ENCODE data around the gene YIPF7. TPM values are rescaled to one million over a fixed set of nuclear protein-coding genes. Genes with fewer than 3 reads are reported as not detected.

Gene YIPF7
- total and polyA plus RNA-seq, 4 donors = not detected

- Histone ChIP-seq H3K4me3 (ENCODE audit: low read depth in 1 of 3, low read length in 3 of 3) (no peak overlapping the region), H3K27ac (ENCODE audit: low read depth in 1 of 2, low read length in 2 of 2) (no peak overlapping the region), H3K4me1 (ENCODE audit: control insufficient read depth in 4 of 4, insufficient read depth in 4 of 4, low read length in 3 of 4) (no peaks in the 10 kb centered on the region), H3K27me3 (ENCODE audit: control insufficient read depth in 4 of 4, insufficient read depth in 4 of 4, low read length in 3 of 4) (no peaks in the 10 kb centered on the region), H3K36me3 (ENCODE audit: control insufficient read depth in 4 of 4, insufficient read depth in 3 of 4, low read depth in 1 of 4, low read length in 3 of 4) (no peaks in the 10 kb centered on the region), H3K9ac (ENCODE audit: low read depth in 1 of 2, low read length in 2 of 2) (no peak overlapping the region), H3K9me3 (ENCODE audit: control insufficient read depth in 4 of 4, low read length in 3 of 4) (no peaks in the 10 kb centered on the region)
- DNase-seq (ENCODE audit: low spot score) = no peak
- WGBS = 79% methylated on average over 4 of the region's 4 CpGs
- no peak for TF ChIP-seq YY1 (IDR thresholded peaks at IDR 0.05)
- TF ChIP-seq GABPA (IDR thresholded peaks at IDR 0.05 in 1 of 2, conservative IDR thresholded peaks at IDR 0.05 in 1 of 2) = no peak
- TF ChIP-seq EGR1 (IDR thresholded peaks at IDR 0.05; ENCODE audit: low read depth in 2 of 2) = no peak
- no peak for TF ChIP-seq RAD21 (IDR thresholded peaks at IDR 0.05)
- no peak for TF ChIP-seq ATF3 (IDR thresholded peaks at IDR 0.05)
- TF ChIP-seq FOXA2 (IDR thresholded peaks at IDR 0.05) = no peak
- TF ChIP-seq ZBTB33 (IDR thresholded peaks at IDR 0.05) = no peak
- TF ChIP-seq MAX (IDR thresholded peaks at IDR 0.05) = no peak
- no peak for TF ChIP-seq HNF4A (conservative IDR thresholded peaks at IDR 0.05)
- no peak for TF ChIP-seq SP1 (IDR thresholded peaks at IDR 0.05)
- TF ChIP-seq JUND (IDR thresholded peaks at IDR 0.05) = no peak
- TF ChIP-seq RXRA (IDR thresholded peaks at IDR 0.05) = no peak
- TF ChIP-seq, protein P1, sequence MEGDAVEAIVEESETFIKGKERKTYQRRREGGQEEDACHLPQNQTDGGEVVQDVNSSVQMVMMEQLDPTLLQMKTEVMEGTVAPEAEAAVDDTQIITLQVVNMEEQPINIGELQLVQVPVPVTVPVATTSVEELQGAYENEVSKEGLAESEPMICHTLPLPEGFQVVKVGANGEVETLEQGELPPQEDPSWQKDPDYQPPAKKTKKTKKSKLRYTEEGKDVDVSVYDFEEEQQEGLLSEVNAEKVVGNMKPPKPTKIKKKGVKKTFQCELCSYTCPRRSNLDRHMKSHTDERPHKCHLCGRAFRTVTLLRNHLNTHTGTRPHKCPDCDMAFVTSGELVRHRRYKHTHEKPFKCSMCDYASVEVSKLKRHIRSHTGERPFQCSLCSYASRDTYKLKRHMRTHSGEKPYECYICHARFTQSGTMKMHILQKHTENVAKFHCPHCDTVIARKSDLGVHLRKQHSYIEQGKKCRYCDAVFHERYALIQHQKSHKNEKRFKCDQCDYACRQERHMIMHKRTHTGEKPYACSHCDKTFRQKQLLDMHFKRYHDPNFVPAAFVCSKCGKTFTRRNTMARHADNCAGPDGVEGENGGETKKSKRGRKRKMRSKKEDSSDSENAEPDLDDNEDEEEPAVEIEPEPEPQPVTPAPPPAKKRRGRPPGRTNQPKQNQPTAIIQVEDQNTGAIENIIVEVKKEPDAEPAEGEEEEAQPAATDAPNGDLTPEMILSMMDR (IDR thresholded peaks at IDR 0.05; ENCODE audit: low read depth, low read length, missing input control) = no peak
- TF ChIP-seq FOXA1 (IDR thresholded peaks at IDR 0.05) = no peak
- TF ChIP-seq HNF4G (IDR thresholded peaks at IDR 0.05) = no peak
- TF ChIP-seq NR2F2 (IDR thresholded peaks at IDR 0.05) = no peak
- TF ChIP-seq TAF1 (conservative IDR thresholded peaks at IDR 0.05) = no peak
Measured at GRCh38 chr4:44670506-44671199, 19.2 kb upstream of the YIPF7 start.

DNA sequence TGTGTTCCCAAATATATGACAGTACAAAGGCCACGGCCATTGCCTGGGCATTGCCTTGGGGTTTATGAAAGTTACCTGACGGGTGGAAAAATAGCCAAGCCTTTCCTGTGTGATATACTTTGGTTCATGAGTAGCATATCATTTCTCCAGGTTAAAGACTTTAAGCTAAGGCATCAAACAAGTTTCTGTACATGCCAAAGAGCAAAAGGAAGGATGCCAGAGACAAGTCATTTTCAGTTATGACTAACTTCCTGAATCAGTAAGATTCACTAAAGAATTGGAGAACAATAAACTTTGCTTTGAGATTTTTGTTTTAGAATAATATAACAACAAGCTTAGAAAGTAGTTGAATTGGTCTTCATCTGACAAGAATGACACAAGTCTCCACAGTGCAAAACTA, 17.1 kb upstream of the YIPF7 start:
- no peaks in the 10 kb centered on the region for H3K27me3 ChIP-seq (ENCODE audit: control insufficient read depth in 4 of 4, insufficient read depth in 4 of 4, low read length in 3 of 4)
- WGBS = 70% methylated on average over 2 of the region's 2 CpGs
- TF ChIP-seq NR2F2 (IDR thresholded peaks at IDR 0.05) (no peak), YY1 (IDR thresholded peaks at IDR 0.05) (no peak), HNF4G (IDR thresholded peaks at IDR 0.05) (no peak), ATF3 (IDR thresholded peaks at IDR 0.05) (no peak), SP1 (IDR thresholded peaks at IDR 0.05) (no peak), GABPA (IDR thresholded peaks at IDR 0.05 in 1 of 2, conservative IDR thresholded peaks at IDR 0.05 in 1 of 2) (no peak), RXRA (IDR thresholded peaks at IDR 0.05) (no peak), RAD21 (IDR thresholded peaks at IDR 0.05) (no peak), FOXA1 (IDR thresholded peaks at IDR 0.05) (no peak), FOXA2 (IDR thresholded peaks at IDR 0.05) (no peak)
- TF ChIP-seq, protein P1 (IDR thresholded peaks at IDR 0.05; ENCODE audit: low read depth, low read length, missing input control) = no peak
- TF ChIP-seq, protein P2, sequence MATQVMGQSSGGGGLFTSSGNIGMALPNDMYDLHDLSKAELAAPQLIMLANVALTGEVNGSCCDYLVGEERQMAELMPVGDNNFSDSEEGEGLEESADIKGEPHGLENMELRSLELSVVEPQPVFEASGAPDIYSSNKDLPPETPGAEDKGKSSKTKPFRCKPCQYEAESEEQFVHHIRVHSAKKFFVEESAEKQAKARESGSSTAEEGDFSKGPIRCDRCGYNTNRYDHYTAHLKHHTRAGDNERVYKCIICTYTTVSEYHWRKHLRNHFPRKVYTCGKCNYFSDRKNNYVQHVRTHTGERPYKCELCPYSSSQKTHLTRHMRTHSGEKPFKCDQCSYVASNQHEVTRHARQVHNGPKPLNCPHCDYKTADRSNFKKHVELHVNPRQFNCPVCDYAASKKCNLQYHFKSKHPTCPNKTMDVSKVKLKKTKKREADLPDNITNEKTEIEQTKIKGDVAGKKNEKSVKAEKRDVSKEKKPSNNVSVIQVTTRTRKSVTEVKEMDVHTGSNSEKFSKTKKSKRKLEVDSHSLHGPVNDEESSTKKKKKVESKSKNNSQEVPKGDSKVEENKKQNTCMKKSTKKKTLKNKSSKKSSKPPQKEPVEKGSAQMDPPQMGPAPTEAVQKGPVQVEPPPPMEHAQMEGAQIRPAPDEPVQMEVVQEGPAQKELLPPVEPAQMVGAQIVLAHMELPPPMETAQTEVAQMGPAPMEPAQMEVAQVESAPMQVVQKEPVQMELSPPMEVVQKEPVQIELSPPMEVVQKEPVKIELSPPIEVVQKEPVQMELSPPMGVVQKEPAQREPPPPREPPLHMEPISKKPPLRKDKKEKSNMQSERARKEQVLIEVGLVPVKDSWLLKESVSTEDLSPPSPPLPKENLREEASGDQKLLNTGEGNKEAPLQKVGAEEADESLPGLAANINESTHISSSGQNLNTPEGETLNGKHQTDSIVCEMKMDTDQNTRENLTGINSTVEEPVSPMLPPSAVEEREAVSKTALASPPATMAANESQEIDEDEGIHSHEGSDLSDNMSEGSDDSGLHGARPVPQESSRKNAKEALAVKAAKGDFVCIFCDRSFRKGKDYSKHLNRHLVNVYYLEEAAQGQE (IDR thresholded peaks at IDR 0.05) = no peak

More for the DNA sequence above, 17.1 kb upstream of the YIPF7 start:
- no peak for DNase-seq (ENCODE audit: low spot score)
- Histone ChIP-seq H3K4me3 (ENCODE audit: low read depth in 1 of 3, low read length in 3 of 3) (no peak overlapping the region), H3K4me1 (ENCODE audit: control insufficient read depth in 4 of 4, insufficient read depth in 4 of 4, low read length in 3 of 4) (no peaks in the 10 kb centered on the region), H3K27ac (ENCODE audit: low read depth in 1 of 2, low read length in 2 of 2) (no peak overlapping the region), H3K9ac (ENCODE audit: low read depth in 1 of 2, low read length in 2 of 2) (no peak overlapping the region), H3K36me3 (ENCODE audit: control insufficient read depth in 4 of 4, insufficient read depth in 3 of 4, low read depth in 1 of 4, low read length in 3 of 4) (no peaks in the 10 kb centered on the region), H3K9me3 (ENCODE audit: control insufficient read depth in 4 of 4, low read length in 3 of 4) (no peaks in the 10 kb centered on the region)
